AG09319 (cell line): ENCODE data around the gene ANGEL1.

Experiments
- DNase-seq: peaks from one replicate; pipeline ENCODE4 v3.0.0-alpha.2; 2010; ENCODE audit warnings: low read depth; ENCODE audit errors: extremely low read depth
- CTCF ChIP-seq: IDR thresholded peaks from 2 replicates; pipeline ENCODE4 v1.5.1; 2011; ENCODE audit warnings: low read depth, mild to moderate bottlenecking, inconsistent platforms, low read length, moderate library complexity

Gene ANGEL1

DNA sequence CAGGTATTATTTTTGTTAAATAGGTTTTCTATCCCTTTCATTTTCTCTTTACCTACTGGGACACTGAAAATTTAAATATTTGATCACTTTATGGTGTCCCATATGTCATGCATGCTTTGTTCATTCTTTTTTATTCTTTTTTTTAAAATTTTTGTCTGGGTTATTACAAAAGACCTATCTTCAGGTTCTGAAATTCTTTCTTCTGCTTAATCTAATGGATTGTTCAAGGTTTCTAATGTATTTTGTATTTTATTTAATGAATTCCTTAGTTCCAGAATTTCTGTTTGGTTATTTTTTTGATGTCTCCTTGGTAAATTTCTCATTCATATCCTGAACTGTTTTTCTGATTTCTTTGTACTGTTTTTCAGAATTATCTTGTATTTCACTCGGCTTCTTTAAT, 71.6 kb downstream of the ANGEL1 start:
- no peak for TF ChIP-seq CTCF
- no peak for DNase-seq
